Lower leg skin (tissue), 3 donors: Measurements from ENCODE around the gene PIGN.

Experiments
- POLR2A ChIP-seq, 2 donors: fragments of 450-650 bp; IDR thresholded peaks; one replicate each; pipeline ENCODE4 v1.6.1; 2016 to 2017; ENCODE audit warnings: antibody characterized with exemption in 2 of 2, mild to moderate bottlenecking in 1 of 2, moderate library complexity in 1 of 2
- TF ChIP-seq, protein P1 (sequence below), 3 donors: fragments of 450-650 bp; IDR thresholded peaks; one replicate each; pipeline ENCODE4 v1.5.1; 2016; ENCODE audit warnings: antibody characterized with exemption in 3 of 3, mild to moderate bottlenecking in 3 of 3, moderate library complexity in 2 of 3

DNA sequence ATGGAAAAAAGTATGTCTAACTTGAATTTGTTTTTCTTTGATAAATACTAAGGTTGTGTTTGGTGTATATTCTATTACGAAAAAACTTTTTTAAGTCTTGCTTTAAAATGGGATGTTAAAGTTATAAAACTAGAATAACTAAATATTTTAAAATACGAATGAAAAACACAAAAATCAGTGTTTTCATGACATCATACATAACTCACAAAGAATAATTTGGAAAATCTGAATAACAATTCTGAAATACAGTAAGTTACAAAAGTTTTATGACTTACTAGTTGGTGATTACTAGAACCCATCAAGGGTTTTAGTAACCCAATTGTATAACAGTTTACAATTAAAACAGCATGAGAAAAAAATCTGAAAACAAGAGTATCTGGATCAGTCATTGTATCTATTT is 61.2 kb downstream of the PIGN start:
- TF ChIP-seq, protein P1, sequence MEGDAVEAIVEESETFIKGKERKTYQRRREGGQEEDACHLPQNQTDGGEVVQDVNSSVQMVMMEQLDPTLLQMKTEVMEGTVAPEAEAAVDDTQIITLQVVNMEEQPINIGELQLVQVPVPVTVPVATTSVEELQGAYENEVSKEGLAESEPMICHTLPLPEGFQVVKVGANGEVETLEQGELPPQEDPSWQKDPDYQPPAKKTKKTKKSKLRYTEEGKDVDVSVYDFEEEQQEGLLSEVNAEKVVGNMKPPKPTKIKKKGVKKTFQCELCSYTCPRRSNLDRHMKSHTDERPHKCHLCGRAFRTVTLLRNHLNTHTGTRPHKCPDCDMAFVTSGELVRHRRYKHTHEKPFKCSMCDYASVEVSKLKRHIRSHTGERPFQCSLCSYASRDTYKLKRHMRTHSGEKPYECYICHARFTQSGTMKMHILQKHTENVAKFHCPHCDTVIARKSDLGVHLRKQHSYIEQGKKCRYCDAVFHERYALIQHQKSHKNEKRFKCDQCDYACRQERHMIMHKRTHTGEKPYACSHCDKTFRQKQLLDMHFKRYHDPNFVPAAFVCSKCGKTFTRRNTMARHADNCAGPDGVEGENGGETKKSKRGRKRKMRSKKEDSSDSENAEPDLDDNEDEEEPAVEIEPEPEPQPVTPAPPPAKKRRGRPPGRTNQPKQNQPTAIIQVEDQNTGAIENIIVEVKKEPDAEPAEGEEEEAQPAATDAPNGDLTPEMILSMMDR (IDR thresholded peaks at IDR 0.05): no peak
- no peak for TF ChIP-seq POLR2A (IDR thresholded peaks at IDR 0.05)
